22Rv1 (cell line): ENCODE data around the gene PCGF2.
"Not testable (repeated sequence)": the region's sequence is repeated elsewhere in the genome, so short reads cannot be mapped to it uniquely, and the experiment has no call there.

Experiments used
- ZFX ChIP-seq: fragments of 450-650 bp; IDR thresholded peaks from 2 replicates; pipeline ENCODE4 v1.6.1; 2017; ENCODE audit warnings: antibody characterized with exemption, borderline replicate concordance
- TF ChIP-seq, protein P1 (sequence below): fragments of 450-650 bp; IDR thresholded peaks from 2 replicates; pipeline ENCODE4 v1.5.1; 2017; ENCODE audit warnings: mild to moderate bottlenecking

DNA sequence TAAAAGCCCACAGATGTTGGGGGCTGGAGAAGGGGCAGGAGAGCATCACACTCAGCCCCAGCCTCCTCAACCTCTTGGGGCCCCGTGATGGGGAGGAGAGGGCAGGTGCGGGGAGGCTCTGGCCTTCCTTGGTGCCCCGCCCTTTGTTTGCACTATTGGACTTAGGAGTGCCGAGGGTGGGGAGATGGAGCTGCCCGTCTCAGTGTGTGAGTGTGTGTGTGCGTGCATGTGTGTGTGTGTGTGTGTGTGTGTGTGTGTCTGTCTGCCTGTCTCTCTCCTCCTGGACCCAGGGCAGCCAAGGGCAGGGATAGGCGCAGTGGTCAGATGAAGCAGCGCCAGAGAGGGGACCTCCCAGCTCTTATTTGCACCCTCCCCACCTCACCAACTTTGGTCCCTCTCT is 22.0 kb downstream of the PCGF2 start:
- TF ChIP-seq, protein P1, sequence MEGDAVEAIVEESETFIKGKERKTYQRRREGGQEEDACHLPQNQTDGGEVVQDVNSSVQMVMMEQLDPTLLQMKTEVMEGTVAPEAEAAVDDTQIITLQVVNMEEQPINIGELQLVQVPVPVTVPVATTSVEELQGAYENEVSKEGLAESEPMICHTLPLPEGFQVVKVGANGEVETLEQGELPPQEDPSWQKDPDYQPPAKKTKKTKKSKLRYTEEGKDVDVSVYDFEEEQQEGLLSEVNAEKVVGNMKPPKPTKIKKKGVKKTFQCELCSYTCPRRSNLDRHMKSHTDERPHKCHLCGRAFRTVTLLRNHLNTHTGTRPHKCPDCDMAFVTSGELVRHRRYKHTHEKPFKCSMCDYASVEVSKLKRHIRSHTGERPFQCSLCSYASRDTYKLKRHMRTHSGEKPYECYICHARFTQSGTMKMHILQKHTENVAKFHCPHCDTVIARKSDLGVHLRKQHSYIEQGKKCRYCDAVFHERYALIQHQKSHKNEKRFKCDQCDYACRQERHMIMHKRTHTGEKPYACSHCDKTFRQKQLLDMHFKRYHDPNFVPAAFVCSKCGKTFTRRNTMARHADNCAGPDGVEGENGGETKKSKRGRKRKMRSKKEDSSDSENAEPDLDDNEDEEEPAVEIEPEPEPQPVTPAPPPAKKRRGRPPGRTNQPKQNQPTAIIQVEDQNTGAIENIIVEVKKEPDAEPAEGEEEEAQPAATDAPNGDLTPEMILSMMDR: not testable (repeated sequence)
- TF ChIP-seq ZFX: not testable (repeated sequence)
